ENCODE data around the gene FAF1.

FAF1 gene

GRCh38 chr1:50424884-50425375 is 535.1 kb downstream of the FAF1 start:
- TF ChIP-seq CTCF (IDR thresholded peaks at IDR 0.05), result no peak

GRCh38 chr1:50424045-50424883 is 535.8 kb downstream of the FAF1 start:
- no peak for TF ChIP-seq CTCF (IDR thresholded peaks at IDR 0.05)

DNA sequence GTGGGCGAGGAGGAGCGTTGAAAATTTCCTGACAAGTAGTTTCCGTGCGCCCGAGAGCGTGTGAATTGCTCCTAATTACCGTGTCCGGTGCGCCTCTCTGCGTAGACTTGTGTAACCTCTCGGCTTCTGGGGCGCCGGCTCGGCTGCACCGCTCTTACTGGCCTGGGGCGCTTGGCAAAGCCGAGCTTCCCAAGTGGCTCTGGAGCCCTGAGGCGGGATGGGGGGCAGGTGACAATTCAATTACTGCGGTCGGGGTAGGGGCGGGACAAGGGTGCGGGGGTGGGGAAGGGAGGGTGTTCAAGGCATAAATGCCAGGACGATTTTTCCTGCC is 536.4 kb downstream of the FAF1 start:
- no peak for TF ChIP-seq CTCF (IDR thresholded peaks at IDR 0.05)

GRCh38 chr1:50422946-50423669 is 537.0 kb downstream of the FAF1 start, which contains the start of gene DMRTA2:
Gene DMRTA2 (minus strand): TSS chr1:50423443. CDS start chr1:50421536, 1,907 bp downstream.
- TF ChIP-seq CTCF (IDR thresholded peaks at IDR 0.05), result no peak

DNA sequence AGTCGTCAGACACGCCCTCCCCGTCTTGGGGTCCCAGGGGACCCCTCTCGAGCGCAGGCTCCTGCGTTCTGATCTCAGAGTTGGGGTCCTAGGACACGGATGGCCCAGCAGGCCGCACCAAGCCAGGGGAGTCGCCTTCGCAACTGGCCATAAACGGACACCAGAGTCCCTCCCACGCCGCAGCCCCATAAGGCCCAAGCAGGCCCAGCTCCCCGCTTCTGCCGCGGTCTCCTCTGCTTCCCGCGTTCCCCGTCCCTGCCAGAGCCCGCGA is 537.5 kb downstream of the FAF1 start:
- TF ChIP-seq CTCF (IDR thresholded peaks at IDR 0.05), result no peak

DNA sequence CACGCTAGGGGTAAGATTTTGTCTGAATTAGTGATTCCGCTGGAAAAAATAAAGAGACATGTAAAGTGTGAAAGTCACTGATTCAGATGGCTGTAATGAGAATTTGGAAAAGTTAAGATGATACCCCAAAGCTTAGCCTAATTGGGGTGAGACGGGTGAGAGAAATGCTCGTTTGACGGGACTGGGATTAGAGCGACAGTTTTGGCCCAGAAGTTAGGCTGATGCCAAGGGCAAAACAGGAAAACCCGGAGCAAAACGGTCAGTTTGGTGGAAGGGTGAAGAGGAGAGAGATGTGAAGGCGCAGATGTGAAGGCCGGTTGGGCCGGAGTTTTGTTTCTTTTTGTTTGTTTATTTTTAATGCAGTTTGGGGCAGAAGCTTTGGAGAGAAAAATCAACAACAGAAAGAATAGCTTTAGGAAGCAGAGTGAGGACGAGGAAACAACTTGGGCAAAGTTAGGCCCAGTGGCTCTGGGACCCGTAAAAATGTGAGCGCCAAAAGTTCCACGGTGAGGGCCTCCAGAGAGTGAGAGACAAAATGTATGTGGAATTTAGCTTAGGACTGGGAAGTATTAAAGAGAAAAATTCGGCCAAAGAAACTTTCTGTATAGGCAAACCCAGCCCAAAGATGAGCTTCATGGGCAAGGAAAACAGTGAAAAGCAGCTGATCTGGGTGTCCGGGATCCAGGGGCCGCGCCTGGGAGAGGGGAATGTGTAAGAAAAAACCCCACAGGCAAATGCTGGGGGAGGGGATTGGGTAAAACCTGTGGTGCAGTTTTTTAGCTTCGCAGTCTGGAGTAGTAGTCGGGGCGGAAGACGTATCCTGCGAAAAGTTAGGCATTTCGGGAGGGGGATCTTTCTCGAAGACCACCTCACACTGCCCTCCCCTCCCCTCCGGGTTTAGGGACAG is 538.0 kb downstream of the FAF1 start:
- TF ChIP-seq CTCF (IDR thresholded peaks at IDR 0.05), result no peak

DNA sequence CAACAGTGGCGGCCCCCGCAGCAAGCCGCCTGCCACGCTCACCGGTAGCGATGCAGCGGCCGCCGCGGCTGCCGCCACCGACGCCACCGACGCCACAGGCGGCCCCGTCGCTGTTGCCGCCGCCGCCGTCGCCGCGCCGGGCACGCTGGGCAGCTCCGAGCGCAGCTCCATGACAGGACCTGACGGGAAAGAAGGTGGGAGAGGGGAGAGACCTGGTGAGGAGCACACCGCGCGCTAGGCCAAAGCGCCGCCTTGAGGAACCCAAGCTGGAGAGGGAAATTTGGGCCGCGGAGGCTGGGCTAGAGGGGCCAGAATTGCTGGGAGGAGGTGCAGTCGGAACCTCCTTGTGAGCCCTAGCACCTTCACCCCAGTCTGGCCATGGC is 538.7 kb downstream of the FAF1 start:
- TF ChIP-seq CTCF (IDR thresholded peaks at IDR 0.05), result no peak
